GM23338 (cell line): ENCODE results near the gene OR52B6. TPM values are rescaled to one million over a fixed set of nuclear protein-coding genes. Genes with fewer than 3 reads are reported as not detected.

Source experiments
- CREB1 ChIP-seq: fragments of 250-450 bp; sonication (Bioruptor Pico); IDR thresholded peaks from 2 replicates; pipeline ENCODE4 v1.5.0; 2020; ENCODE audit warnings: low read depth, mild to moderate bottlenecking, moderate library complexity
- CTCF ChIP-seq, 2 experiments: fragments of 200-600 bp in 1 of 2; sonication (generic) in 1 of 2; conservative IDR thresholded peaks; 2 replicates each; pipeline versions ENCODE4 v1.5.1 to v1.6.1; 2016 to 2017; ENCODE audit warnings: antibody characterized with exemption in 2 of 2, low read depth in 2 of 2, mild to moderate bottlenecking in 2 of 2, moderate library complexity in 1 of 2
- EZH2phosphoT487 ChIP-seq: fragments of 200-600 bp; sonication (generic); IDR thresholded peaks from one replicate; pipeline ENCODE4 v1.8.1; 2018; ENCODE audit warnings: antibody characterized with exemption; ENCODE audit not compliant: unreplicated experiment
- JUNB ChIP-seq: IDR thresholded peaks from one replicate; pipeline ENCODE4 v1.6.1; 2016; ENCODE audit warnings: antibody characterized with exemption; ENCODE audit not compliant: unreplicated experiment
- POLR2AphosphoS5 ChIP-seq: IDR thresholded peaks from 2 replicates; pipeline ENCODE4 v1.6.1; 2016; ENCODE audit warnings: antibody characterized with exemption, low read depth
- ZNF331 ChIP-seq: fragments of 250-450 bp; sonication (Bioruptor Pico); IDR thresholded peaks from 2 replicates; pipeline ENCODE4 v1.5.0; 2020; ENCODE audit warnings: low read depth, mild to moderate bottlenecking, moderate library complexity
- ZNF462 ChIP-seq: fragments of 250-450 bp; sonication (Bioruptor Pico); IDR thresholded peaks from 2 replicates; pipeline ENCODE4 v1.5.0; 2020; ENCODE audit warnings: mild to moderate bottlenecking, moderate library complexity
- polyA plus RNA-seq: library from polyadenylated mRNA; unstranded; fragments of >200 nt; fragmentation: Nextera tagmentation; extraction: Ambion mirVana; gene quantifications from 2 replicates; pipeline ENCODE4 v1.2.1, GENCODE V29; 2016
- total RNA-seq: library from RNA; depleted of rRNA; stranded (reverse); fragments of >200 nt; shearing (Covaris generic); gene quantifications from 2 replicates; pipeline ENCODE4 v1.2.3, GENCODE V29; 2014
- TF ChIP-seq, protein P1 (sequence below): IDR thresholded peaks from 2 replicates; pipeline ENCODE4 v1.6.1; 2016; ENCODE audit warnings: antibody characterized with exemption

The OR52B6 gene
- total and polyA plus RNA-seq, 2 experiments from 2014 or later, result not detected

- TF ChIP-seq ZNF462 (CRISPR knock-in tag) (no peak), CTCF (conservative IDR thresholded peaks at IDR 0.05; ENCODE audit: low read depth in 2 of 2) (no peak), EZH2phosphoT487 (no peak), JUNB (no peak), POLR2AphosphoS5 (no peak), ZNF331 (no peak), CREB1 (CRISPR knock-in tag) (no peak)
- TF ChIP-seq, protein P1, sequence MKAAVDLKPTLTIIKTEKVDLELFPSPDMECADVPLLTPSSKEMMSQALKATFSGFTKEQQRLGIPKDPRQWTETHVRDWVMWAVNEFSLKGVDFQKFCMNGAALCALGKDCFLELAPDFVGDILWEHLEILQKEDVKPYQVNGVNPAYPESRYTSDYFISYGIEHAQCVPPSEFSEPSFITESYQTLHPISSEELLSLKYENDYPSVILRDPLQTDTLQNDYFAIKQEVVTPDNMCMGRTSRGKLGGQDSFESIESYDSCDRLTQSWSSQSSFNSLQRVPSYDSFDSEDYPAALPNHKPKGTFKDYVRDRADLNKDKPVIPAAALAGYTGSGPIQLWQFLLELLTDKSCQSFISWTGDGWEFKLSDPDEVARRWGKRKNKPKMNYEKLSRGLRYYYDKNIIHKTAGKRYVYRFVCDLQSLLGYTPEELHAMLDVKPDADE, result no peak
These were observed 16.2 kb upstream of the OR52B6 start (continued) for GRCh38 chr11:5564259-5565019.
